NCI-H146 (cell line): ENCODE measurements around the gene ZBTB43.
"Not testable (repeated sequence)": the region's sequence is repeated elsewhere in the genome, so short reads cannot be mapped to it uniquely, and the experiment has no call there.

ENCODE experiments used
- DNase-seq: peaks from one replicate; lab custom pipeline; 2025; lab: John Stamatoyannopoulos, UW

Gene ZBTB43

GRCh38 chr9:126804696-126805553 is at the start of gene ZBTB43:
Gene ZBTB43, plus strand, starts transcription at chr9:126805040. Its CDS starts 27,470 bp downstream, at chr9:126832510.
- peak; percentile 90 for DNase-seq

DNA sequence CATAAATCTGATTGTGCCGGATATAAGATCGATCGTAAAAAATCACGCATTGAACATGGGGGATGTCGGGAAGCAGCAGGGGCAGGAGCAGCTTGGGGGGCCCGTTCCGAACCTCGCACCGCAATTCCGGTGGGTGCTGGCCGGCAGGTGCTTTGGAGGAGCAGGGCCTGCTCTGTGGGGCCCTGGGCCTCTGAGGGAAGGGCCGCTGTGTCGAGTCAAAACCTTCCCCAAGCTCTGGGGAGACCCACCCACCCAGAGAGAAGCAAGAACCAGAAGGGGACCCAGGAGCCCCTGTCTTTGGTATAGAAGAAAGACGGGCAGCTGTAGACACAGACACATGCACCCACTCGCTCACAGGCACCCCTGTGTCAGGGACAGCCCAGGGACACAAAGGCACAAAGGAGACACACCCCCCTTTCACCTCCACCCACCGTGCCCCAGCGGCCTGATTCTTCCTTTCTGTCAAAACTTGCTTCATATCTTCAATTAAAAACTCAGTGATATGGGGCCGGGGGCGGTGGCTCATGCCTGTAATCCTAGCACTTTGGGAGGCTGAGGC is 49.4 kb upstream of the ZBTB43 start:
- no peak for DNase-seq

- DNase-seq: no peak
Measured at GRCh38 chr9:126756238-126756637, 48.6 kb upstream of the ZBTB43 start.

DNA sequence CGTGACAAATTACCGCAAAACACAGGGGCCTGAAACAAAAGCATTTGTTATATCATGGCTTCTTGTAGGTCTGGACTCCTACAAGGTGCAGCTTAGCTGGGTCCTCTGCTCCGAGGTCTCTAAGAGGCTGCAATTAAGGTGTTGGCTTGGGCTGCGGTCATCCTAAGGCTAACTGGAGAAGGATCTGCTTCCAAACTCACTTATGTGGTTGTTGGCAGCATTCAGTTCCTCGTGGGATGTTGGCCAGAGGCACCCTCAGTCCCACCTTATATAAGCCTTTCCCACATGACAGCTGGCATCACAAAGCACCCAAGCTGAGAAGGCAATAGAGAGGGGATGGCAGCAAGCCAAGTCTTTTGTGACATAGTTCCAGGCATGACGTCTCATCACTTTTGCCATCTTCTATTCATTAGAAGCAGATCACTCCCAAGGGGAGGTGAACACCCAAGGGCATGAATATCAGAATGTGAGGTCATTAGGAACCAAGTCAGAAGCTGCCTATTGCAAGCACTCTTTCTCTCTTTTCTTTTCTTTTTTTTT is 47.9 kb upstream of the ZBTB43 start:
- peak; percentile 70 for DNase-seq

GRCh38 chr9:126758916-126759585 is 45.8 kb upstream of the ZBTB43 start:
- no peak for DNase-seq

GRCh38 chr9:126761274-126761673 is 43.6 kb upstream of the ZBTB43 start:
- DNase-seq: no peak

DNA sequence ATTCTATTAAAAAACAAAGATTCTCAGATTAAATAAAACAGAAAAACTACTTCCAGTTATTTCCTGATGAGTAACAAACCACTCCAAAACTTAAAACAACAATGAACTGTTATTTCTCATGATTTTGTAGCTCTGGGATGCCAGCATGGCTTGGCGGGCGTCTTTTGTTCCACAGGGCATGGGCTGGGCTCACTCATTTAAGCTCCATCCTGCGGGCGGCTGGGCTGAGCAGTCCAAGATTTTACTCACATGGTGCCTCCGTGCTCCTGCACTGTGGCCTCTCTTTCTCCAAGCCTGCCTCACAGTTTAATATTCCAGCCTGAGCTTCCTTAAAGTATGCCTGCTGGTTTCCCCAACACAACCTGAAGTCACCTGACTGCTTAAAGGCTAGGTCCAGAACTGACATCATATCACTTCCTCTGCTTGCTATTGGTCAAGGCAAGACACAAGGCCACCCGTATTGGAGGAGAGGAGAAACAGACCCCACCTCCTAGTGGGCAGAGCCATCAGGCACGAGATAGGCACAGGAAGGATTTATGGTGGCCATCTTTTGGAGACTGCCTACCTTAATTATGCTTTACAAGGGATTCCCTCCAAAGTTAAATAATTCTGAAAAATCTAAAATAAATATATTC is 41.6 kb upstream of the ZBTB43 start:
- DNase-seq: no peak

- DNase-seq: no peak
Measured at GRCh38 chr9:126773004-126773607, 31.7 kb upstream of the ZBTB43 start.

- DNase-seq: no peak
Measured at GRCh38 chr9:126775926-126776325, 28.9 kb upstream of the ZBTB43 start.

DNA sequence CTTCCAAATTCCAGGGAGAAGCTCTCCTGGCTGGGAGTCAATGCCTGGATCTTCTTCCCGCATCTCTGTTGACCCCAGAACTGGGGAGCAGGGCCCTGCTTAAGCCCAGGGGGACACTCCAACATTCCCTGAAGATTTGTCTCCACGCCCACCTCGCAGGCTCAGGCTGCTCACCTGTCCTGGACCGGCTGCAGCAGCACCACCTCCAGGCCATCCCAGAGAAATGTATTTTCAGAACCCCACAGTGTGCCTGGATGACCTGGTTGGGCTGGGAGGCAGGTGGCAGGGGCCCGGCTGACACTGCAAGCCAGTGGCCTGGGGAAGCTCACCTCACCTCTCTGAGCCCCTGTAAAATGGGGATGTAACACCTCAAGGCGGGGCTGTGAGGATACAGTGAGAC is 27.1 kb upstream of the ZBTB43 start:
- no peak for DNase-seq

- no peak for DNase-seq
Measured at GRCh38 chr9:126778141-126778540, 26.7 kb upstream of the ZBTB43 start.

DNA sequence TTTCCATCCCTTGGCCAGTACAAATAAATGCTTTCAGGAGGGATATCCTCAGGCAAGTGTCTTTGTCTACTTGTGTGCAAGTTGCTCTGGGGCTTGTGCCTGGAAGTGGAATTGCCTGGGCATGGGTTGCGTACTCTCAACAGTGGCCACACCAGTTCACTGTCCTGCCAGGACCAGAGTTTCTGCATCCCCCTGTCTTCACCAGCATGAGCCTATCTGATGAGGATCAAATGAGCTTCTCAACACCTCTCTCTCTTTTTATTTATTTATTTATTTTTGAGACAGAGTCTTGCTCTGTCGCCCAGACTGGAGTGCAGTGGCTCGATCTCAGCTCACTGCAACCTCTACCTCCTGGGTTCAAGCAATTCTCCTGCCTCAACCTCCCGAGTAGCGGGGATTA is 26.1 kb upstream of the ZBTB43 start:
- not testable (repeated sequence) for DNase-seq

GRCh38 chr9:126781186-126782052 is 23.4 kb upstream of the ZBTB43 start:
- peak; percentile 68 for DNase-seq

- DNase-seq: no peak
Measured at GRCh38 chr9:126782053-126782388, 22.8 kb upstream of the ZBTB43 start.

DNA sequence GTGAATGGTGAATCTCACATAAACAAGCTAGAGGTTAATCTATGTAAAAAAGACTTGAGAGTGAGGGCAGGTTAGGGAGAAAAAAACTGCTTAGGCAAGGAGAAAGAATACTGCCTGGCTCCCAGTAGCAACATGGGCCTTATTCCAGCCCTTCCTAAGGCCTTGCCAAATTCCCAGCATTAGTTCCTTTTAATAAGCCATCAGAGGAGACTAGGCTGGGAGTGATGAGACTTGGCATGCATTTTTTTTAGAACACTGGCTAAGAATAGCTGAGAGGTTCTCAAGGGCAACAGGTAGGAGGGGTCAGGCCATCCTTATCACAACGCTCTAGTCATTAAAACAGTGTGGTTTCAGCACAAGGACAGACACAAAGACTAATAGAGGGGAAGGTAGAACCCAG is 20.9 kb upstream of the ZBTB43 start:
- no peak for DNase-seq

- no peak for DNase-seq
Measured at GRCh38 chr9:126784401-126784800, 20.4 kb upstream of the ZBTB43 start.

DNA sequence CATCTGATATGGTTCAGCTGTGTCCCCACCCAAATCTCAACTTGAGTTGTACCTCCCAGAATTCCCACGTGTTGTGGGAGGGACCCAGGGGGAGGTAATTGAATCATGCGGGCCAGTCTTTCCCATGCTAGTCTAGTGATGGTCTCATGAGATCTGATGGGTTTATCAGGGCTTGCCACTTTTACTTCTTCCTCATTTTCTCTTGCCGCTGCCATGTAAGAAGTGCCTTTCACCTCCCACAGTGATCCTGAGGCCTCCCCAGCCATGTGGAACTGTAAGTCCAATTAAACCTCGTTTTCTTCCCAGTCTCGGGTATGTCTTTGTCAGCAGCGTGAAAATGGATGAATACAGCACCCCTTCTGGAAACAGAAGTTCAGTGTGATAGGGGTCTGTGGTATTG is 20.0 kb upstream of the ZBTB43 start:
- DNase-seq: not testable (repeated sequence)

- DNase-seq: no peak
Measured at GRCh38 chr9:126788046-126788445, 16.8 kb upstream of the ZBTB43 start.

DNA sequence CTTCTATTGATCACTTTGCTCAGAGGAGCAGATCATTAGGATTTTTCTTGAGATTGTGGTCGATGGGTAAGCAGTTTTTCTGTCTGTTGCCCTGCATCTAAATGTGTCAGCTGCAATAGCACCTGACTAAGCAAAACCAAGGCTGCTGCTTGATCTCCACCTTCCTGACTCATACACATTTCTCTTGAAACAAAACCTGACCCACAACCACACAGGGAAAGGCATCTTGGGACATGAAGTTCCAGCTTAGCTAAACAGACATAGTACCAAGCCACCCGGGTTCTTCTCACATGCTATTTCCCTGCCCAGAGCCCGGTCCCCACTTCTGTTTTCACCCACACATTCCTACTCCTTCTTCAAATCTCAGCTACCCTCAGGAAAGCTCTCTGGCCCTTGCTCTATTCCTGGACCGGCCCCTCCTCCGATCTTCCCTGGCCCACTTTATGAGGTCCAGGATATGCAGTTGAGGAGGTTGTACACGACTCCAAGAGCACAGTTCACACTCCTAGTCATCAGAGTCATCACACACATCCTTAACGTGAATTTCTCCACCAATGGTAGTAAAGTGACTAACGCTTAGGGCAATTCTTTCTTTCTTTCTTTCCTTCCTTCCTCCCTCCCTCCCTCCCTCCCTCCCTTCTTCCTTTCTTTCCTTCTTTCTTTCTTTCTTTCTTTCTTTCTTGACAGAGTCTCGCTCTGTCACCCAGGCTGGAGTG is 16.0 kb upstream of the ZBTB43 start:
- no peak for DNase-seq

DNA sequence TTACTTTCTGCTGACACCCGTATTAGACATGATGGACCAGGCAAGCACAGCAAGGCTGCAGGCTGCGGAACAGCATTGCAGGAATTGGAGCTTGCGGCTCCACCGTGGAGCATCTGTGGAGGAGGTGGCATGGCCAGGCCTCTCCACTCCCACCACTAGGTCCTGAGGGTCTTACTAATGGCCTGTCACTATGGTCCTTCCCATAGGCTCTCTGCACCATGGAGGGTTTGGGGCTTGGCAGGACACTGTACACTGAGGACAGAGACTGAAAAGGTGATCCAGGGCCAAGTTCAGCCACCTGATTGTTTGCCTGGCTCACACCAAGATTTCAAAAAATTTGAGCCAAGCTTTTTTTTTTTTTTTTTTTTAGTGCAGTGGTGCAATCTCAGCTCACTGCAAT is 14.3 kb upstream of the ZBTB43 start:
- no peak for DNase-seq
